T-helper 22 cell (primary cell): ENCODE measurements around the gene NKTR.

Experiments
- DNase-seq: peaks from one replicate; pipeline ENCODE4 v3.0.0-alpha.2; 2020; ENCODE audit warnings: low read depth

Gene NKTR

DNA sequence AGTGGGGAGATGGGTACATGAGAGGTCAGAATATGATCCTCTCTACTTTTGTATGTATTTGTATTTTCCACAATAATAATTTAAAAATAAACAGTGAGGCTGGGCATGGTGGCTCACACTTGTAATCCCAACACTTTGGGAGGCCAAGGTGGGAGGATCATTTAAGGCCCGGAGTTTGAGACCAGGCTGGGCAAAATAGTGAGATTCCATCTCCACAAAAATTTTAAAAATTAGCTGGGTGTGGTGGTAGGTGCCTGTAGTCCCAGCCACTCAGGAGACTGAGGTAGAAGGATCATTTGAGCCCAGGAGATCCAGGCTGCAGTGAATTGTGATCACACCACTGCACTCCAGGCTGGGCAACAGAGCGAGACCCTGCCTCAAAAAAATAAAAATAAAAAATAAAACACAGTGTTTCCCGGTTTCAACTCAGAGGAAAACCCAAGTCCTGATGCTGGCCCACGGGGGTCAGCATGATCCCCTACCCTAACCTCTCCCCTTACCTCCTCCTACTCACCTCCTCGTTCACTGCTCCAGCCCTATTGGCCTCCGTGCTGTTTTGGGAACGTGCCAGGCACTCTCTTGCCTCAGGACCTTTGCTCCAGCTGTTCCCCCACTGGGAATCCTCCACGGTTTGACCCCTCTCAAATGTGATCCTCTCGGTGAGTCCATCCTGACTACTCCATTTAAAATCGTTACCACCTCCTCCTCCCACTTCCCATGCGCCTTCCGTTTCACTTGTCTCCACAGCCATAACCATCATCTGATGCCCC, 82.0 kb downstream of the NKTR start:
- DNase-seq: no peak

DNA sequence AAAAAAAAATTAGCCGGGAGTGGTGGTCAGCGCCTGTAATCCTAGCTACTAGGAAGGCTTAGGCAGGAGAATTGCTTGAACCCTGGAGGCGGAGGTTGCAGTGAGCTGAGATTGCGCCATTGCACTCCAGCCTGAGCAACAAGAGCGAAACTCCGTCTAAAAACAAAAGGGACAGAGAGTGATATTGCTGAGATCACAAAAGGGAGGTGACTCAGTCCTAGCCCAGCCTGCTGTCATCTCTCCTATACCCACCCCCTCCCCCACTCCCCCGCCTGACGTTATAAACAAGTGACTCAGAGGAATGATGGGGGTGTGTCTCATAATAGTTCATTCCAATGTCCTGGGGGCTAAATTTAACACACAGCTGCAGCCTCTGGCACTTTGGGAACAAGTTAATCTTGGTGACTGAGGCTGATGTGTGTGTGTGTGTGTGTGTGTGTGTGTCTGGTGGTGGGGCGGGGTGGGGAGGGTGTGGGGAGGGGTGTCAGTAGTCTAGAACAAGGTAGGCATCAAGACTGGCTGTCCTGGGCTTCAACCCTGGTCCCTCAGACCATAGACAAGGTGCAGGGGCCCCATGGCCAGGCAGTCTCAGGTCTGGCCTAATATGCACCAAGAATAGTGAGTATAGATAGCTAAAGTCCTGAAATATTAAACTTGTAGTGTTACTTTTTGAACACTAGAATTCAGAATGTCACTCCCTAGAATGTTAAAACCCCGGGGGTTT, 83.6 kb downstream of the NKTR start:
- DNase-seq: no peak

DNA sequence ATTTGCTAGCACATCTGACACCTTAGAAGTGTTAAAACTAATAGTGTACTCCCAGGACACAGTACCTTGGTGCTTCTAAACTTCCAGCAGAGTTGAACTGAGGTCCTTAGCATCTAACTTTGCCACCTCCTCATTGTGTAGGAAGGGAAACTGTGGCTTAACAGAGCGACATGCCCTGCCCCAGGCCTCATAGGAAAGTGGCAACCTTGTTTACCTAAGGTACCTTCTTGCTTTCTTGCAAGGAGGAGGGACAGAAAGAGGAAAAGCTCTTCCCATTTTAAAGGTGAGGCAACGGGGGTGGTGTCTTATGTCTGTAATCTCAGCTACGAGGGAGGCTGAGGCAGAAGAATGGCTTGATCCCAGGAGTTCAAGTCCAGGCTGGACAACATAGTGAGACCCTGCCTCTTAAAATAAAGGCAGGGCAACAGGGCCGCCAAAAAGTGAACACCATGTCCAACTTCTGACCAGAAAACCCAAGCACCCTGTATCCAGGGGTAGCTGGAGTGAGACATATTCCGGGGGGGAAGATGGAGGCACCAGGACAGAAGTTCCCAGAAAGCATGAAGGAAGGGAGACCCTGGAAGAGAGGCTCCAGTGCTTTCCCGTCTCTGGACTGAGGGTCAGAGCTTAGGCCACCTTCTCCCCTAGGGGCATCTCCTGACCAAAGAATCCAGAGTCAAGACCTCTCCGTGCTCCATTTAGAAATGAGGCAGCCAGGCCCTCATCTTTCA, 84.3 kb downstream of the NKTR start:
- no peak for DNase-seq

DNA sequence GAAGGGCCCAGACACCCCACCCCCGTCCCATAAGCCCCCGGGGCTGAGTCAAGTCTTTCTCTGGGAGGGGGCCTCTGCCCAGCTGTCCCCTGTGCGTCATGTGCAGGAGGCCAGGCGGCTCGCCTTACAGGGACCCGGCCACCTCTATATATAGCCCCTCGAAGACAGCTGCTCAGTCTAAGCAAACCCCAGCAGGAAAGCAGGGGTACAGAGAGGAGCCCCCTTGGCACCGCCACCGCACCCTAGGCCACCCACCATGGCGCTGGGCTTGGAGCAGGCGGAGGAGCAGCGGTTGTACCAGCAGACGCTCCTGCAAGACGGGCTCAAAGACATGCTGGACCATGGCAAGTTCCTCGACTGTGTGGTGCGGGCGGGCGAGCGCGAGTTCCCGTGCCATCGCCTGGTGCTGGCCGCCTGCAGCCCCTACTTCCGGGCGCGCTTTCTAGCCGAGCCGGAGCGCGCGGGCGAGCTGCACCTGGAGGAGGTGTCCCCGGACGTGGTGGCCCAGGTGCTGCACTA, 84.9 kb downstream of the NKTR start, which contains the start of gene KLHL40:
TSS of gene KLHL40 (plus strand) at position 175 of the 519 bp plus-strand sequence. CDS start at position 257, 82 bp downstream.
- DNase-seq: no peak

DNA sequence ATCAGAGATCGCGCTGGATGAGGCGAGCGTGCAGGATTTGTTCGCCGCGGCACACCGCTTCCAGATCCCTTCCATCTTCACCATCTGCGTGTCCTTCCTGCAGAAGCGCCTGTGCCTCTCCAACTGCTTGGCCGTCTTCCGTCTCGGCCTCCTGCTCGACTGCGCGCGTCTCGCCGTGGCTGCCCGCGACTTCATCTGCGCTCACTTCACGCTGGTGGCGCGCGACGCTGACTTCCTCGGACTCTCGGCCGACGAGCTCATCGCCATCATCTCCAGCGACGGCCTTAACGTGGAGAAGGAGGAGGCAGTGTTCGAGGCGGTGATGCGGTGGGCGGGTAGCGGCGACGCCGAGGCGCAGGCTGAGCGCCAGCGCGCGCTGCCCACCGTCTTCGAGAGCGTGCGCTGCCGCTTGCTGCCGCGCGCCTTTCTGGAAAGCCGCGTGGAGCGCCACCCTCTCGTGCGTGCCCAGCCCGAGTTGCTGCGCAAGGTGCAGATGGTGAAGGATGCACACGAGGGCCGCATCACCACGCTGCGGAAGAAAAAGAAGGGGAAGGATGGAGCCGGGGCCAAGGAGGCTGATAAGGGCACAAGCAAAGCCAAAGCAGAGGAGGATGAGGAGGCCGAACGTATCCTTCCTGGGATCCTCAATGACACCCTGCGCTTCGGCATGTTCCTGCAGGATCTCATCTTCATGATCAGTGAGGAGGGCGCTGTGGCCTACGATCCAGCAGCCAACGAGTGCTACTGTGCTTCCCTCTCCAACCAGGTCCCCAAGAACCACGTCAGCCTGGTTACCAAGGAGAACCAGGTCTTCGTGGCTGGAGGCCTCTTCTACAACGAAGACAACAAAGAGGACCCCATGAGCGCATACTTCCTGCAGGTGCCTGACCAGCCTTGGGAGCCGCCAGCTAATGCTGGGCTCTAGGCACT, 85.7 kb downstream of the NKTR start:
- no peak for DNase-seq

DNA sequence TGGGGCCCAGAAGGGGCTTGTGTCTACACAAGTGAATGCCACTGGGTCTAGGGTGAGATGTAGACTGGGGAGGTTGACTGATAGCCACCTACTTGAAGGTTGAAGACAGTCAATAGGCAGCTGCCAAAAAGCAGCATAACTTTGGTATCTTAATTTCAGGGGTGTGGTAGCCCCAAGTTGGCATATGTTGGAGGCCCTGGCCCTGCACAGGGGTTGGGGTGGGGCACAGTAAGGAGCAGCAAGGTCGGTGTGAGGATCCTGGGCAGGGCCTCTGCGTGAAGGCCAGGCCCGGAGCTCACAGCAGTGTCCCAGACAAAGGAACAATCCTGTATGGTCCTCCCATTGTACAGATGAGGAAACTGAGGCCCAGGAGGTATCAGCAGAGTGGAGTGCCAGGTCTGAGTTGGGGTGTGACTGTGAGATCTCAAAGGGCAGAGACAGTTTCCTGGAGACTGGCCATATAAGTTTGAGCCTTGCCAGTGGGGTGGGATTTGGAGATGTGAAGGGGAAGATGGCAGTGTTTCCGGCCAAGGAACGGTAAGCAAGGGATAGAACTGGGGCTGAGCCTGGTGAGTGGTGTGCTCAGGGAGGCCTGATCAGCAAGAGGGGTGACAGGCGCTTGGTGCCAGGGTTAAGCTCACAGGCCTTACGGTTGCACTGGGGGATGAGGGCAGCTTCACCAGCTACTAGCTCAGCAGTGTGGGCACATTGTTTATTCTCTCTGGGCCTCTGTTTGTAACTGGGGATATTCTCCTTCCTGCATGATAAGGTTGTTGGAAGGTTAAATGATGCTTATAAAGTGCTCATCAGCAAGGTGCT, 86.6 kb downstream of the NKTR start:
- DNase-seq: no peak

DNA sequence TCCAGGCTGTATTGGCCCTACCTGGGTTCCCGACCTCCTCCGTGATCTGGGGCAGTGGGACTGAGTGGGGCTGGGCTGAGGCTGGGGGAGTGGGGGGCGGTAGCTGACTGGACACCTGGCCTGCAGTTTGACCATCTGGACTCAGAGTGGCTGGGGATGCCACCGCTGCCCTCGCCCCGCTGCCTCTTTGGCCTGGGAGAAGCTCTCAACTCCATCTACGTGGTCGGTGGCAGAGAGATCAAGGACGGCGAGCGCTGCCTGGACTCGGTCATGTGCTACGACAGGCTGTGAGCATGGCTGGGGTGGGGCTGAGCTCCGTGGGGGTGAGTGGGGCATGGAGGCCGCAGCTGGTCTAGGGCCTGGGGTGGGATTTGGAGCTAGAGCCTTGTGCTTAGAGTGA, 87.5 kb downstream of the NKTR start:
- DNase-seq: no peak

DNA sequence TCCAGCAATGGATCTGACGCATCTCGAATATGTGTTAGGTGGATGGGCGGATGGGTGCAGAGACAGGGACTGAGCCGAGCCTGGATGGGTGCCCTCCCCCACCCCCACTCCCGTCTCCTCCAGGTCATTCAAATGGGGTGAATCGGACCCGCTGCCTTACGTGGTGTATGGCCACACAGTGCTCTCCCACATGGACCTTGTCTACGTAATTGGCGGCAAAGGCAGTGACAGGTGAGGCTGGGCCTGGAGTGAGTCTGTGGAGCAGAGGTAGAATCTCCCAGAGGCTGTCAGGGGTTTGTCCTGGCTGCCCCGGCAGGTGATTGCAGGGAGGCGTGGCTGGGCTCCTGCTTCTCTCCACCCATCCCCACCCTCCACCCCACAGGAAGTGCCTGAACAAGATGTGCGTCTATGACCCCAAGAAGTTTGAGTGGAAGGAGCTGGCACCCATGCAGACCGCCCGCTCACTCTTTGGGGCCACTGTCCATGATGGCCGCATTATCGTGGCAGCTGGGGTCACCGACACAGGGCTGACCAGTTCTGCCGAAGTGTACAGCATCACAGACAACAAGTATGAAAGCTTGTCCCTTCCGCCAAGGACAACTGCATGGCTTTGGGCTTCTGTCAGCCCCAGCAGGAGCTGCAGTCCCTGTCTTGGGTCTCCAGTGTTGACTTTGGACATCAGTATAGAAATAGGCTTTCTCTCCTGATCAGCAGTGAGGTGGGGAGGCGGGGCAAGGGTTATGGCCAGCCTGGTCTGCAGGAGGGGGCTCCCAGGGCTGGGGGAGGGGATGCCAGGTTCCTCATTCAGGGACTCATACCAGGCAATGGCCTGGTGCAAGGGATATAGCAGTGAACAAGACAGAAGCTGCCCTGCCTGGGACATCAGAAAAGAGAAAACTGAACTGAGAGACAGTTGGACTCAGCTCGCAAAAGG, 88.3 kb downstream of the NKTR start:
- no peak for DNase-seq

DNA sequence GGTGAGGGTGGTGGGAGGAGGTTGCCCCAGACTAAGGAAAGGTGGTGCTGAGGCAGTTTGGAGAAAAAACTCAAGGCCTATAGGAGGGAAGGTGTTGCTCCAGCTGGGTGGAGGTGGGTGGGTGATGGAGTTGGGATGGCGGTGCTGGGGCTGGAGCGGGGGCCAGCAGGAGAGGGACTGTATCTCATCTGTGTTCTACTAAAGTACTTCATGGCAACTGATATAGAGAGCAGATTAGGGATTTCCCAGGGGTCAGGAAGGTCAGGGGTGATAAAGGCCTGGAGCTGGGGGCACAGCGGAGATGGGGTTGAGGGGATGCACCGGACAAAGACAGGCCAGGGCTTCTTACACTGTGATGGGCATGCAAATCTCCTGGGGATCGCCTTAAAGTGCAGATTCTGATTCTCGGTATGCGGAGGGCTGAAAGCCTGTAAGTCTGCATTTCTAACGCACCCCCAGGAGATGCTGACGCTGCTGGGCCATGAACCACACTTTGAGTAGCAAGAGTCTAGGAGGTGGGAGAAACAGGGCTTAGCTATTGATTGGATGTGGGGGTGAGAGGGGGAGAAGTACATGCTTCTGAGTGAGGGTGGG, 89.0 kb downstream of the NKTR start:
- no peak for DNase-seq

DNA sequence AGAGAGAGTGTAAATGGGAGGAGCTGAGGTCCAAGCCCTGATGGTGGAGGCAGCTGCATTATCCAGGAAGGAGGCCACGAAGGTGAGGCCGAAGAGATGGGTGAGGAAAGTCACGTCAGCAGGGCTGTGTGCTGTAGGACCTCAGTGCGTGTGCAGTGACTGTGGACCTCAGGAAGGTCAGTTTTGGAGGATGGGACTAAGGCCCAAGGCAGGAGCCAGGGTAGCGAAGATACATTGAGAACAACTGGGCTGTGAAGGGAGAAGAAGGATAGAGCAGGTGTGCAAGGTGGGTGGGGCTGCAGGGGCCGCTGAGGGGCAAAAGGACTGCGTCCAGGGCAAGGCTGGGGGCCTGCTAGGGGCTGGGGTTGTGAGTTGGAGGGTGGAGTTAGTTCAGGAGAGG, 89.7 kb downstream of the NKTR start:
- no peak for DNase-seq

DNA sequence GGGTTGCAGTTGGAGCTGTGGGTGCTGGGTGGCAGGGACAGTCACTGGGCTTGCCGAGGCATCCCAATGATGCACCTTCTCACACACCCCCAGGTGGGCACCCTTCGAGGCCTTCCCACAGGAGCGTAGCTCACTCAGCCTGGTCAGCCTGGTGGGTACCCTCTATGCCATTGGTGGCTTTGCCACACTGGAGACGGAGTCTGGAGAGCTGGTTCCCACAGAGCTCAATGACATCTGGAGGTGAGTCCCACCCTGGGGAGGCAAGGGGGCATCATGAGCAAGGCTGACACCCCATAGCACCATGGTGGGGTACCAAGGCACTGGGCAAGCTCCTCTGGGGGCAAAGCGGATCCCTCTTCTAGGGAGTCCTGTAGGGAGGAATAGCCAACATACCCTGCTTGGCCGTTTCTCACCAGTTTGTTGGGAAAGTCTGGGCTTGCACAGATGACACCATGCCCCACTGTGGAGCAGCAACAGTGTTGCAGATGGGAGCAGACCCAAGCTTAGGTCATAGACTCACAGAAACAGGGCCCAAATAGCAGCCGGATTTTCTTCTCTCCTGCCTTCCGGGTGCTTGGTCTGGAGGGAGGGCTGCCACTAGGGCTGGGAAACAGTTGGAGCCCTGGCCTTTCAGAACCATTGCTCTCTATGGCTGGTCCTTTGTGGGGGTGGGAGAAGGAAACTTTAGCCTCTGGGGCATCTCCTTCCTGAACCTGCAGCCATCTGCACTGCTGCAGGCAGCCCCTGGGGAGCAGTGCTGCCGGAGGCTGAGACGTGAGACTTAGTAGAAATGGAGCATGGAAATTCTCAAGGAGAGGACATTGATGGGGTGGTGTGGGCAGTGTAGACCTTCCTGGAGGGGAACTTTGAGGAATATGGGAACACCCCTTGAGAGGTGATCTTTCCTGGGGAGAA, 90.5 kb downstream of the NKTR start:
- no peak for DNase-seq

DNA sequence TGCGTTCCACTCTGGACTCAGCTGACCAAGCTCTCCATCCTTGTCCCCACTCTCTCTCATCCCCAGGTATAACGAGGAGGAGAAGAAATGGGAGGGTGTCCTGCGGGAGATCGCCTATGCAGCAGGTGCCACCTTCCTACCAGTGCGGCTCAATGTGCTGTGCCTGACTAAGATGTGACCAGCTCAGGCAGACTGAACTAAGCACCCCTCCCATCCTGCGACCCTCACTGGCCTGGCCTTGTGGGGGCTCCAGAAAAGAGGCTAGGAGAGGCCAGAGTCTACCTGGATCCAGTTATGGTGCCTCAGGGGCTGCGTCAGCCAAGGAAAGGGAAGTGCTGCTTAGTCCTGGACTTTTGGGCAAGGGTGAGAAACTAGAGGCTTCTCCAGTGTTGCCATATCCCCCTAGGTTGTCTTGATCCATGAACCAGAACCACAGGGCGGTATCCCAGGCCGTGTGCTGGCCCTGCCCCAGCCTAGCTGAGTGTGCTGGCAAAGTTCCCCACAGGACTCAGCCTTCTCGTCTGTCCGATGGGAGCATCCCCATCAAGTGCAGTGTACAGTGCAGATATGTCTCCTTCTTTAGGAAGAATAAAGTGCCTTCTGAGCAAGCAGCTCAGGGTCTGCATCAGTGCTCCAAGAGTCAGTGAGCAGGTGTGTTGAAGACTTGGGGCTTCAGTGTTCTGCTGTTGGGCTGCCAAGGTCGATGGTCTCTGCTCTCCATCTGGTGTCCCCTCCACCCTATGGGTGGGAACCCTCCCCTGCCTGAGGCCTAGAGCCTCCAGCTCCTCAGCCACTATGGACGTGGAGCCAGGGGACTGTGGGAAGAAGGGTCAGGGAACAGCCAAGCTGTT, 91.6 kb downstream of the NKTR start:
- no peak for DNase-seq

DNA sequence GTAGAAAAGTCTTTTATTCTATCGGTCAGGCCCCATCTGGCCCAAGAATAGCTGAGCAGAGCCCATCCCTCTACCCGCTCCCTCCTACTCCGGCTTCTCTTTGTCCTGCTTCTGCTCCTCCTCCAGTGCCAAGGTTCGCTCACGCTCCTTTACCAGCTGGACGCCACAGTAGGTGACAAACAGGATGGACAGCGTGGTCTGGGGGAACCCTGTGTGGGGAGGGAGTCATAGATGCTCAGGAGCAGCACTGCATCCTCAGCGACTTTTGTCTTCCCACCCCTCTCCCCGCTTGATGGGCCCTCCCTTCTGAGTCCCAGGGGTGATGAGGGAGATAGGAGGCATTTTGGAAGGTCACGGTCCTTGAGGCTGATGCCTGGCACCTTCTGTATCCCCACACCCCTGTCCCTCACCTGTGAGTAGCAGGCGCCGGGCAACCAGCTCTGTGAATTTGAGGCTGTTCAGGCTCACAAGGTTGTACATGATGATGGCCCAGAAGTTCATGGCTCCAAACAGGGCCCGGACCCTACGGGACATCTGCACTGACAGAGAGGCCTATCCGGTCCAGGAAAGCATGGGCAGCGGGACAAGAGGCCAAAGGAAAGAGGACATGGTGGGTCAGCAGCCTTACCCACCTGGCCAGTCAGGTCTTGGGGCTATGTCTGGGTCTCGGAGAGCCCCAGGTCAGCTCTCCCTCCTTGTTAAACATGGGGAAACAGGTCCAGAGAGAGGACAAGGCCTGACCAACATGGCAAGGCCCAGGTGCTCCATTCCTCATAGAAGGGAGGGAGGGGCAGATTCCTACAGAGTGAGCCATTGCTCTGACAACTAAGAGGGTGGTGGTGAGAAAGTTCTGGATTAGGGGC, 92.4 kb downstream of the NKTR start:
- DNase-seq: no peak

DNA sequence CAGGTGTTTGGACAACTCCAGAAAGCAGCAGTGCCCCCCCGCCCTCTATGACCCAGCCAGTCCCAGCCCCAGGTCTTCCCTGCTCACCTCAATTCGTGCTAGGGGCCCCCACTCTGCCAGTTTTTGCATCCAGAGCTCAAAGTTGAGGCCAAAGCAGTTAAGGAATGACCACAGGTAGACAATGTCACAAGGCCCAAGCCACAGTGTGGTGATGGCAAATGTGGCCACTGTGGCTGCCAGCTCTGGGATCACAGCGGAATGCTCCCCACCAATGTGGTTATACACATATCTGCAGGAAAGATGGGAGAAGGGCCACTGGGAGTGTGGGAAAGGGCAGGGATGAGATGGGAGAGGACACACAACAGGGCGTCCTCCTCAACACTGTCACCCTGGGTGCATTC, 93.0 kb downstream of the NKTR start:
- no peak for DNase-seq

DNA sequence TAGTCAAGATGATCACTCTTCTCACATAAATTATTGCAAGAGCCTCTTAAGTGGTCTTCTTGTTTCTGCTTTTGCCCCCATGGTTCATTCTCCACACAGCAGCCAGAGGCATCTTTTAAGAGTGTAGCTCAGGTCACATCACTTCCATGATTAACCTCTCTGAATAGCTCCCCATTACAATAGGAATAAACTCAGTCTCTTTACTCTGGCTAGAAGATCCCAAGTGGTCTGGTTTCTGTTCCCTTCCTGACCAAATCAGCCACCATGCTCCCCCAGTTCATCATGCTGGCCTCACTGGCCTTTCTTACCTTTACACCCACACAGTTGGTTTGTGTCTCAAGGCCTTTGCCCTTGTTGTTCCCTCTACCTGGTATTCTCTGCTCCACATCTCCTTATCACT, 93.9 kb downstream of the NKTR start:
- no peak for DNase-seq
